Activated gamma-delta T cell treated with Interleukin-2 at 50 U/mL for 16 hours (primary cell): ENCODE data around the gene ATG12.

Experiments
- DNase-seq: peaks from one replicate; pipeline ENCODE4 v3.0.0-alpha.2; 2020

Gene ATG12

GRCh38 chr5:115806986-115807653 lies 34.2 kb downstream of the ATG12 start:
- DNase-seq, result no peak

GRCh38 chr5:115801984-115802383 lies 39.4 kb downstream of the ATG12 start:
- DNase-seq, result no peak

- DNase-seq, result no peak
Measured at GRCh38 chr5:115801152-115801551, 40.2 kb downstream of the ATG12 start.

- DNase-seq, result no peak
Measured at GRCh38 chr5:115800108-115800507, 41.3 kb downstream of the ATG12 start.

- no peak for DNase-seq
Measured at GRCh38 chr5:115798252-115798651, 43.1 kb downstream of the ATG12 start.

- DNase-seq, result no peak
Measured at GRCh38 chr5:115796656-115797055, 44.7 kb downstream of the ATG12 start.

GRCh38 chr5:115795700-115796099 lies 45.7 kb downstream of the ATG12 start:
- DNase-seq, result no peak

- DNase-seq, result no peak
Measured at GRCh38 chr5:115788440-115788839, 52.9 kb downstream of the ATG12 start.

GRCh38 chr5:115787426-115787825 lies 53.9 kb downstream of the ATG12 start:
- DNase-seq, result no peak

GRCh38 chr5:115785381-115786065 lies 55.8 kb downstream of the ATG12 start:
- DNase-seq, result no peak

GRCh38 chr5:115778417-115778816 lies 62.9 kb downstream of the ATG12 start:
- DNase-seq, result no peak
